ENCODE data around the gene SLC10A1. TPM values are rescaled to one million over a fixed set of nuclear protein-coding genes. Genes with fewer than 3 reads are reported as not detected.

The SLC10A1 gene
- total RNA-seq, 1 experiment from 2014 or later, result not detected

GRCh38 chr14:69756298-69756697 lies 40.7 kb downstream of the SLC10A1 start:
- no peak overlapping the region for H3K4me2 ChIP-seq (ENCODE audit: low read length)
- TF ChIP-seq SRF (IDR thresholded peaks at IDR 0.05; ENCODE audit: low read depth) (no peak), CBX3 (IDR thresholded peaks at IDR 0.05; ENCODE audit: low read depth) (no peak), MAX (IDR thresholded peaks at IDR 0.05) (no peak), ZNF274 (IDR thresholded peaks at IDR 0.05; ENCODE audit: low read depth, low read length) (no peak), SIN3A (IDR thresholded peaks at IDR 0.05; ENCODE audit: low read depth) (no peak), EZH2 (IDR thresholded peaks at IDR 0.05) (no peak), EZH2phosphoT487 (IDR thresholded peaks at IDR 0.05; ENCODE audit: borderline replicate concordance) (no peak), CEBPB (IDR thresholded peaks at IDR 0.05; ENCODE audit: low read depth) (no peak), SP1 (IDR thresholded peaks at IDR 0.05; ENCODE audit: low read depth) (no peak), TCF7L2 (IDR thresholded peaks at IDR 0.05; ENCODE audit: borderline replicate concordance, extremely low read depth, insufficient read depth, insufficient read length) (no peak), YY1 (IDR thresholded peaks at IDR 0.05; ENCODE audit: extremely low read depth, insufficient replicate concordance, low read depth, low read length) (no peak), FOSL1 (IDR thresholded peaks at IDR 0.05; ENCODE audit: low read depth) (no peak), POLR2A (IDR thresholded peaks at IDR 0.05; ENCODE audit: borderline replicate concordance, extremely low read depth, insufficient read depth, insufficient read length) (no peak), ZFX (IDR thresholded peaks at IDR 0.05) (no peak), ATF3 (IDR thresholded peaks at IDR 0.05) (no peak)
- H4K20me1 ChIP-seq (ENCODE audit: insufficient read depth), result no peaks in the 10 kb centered on the region
- H3K79me2 ChIP-seq (ENCODE audit: insufficient read depth, low read length), result no peaks in the 10 kb centered on the region
- no TSS peak for BruUV-seq (replicated peaks)
- H3K27ac ChIP-seq (ENCODE audit: low read depth, low read length), result no peak overlapping the region
- H3K4me1 ChIP-seq (ENCODE audit: control insufficient read depth in 1 of 2, insufficient read depth in 2 of 2, low read length in 2 of 2), result no peaks in the 10 kb centered on the region
- H3K36me3 ChIP-seq (ENCODE audit: control insufficient read depth in 1 of 2, insufficient read depth in 2 of 2, low read length in 2 of 2), result no peaks in the 10 kb centered on the region
- no peaks in the 10 kb centered on the region for H3K9me2 ChIP-seq (ENCODE audit: insufficient read depth)
- H3K4me3 ChIP-seq (replicated peaks in 1 of 2; ENCODE audit: low read depth in 1 of 2, low read length in 2 of 2), result no peak overlapping the region
- no peak overlapping the region for H2AFZ ChIP-seq (ENCODE audit: low read depth, low read length, poor library complexity, severe bottlenecking)
- ChIA-PET CTCF (no interaction called here), RAD21 (ENCODE audit: low non-redundant PET in 1 of 2, low total read pairs in 2 of 2, uncharacterized antibody in 2 of 2, unreplicated experiment in 2 of 2) (no interaction called here), POLR2A (no interaction called here)
- H3K9me3 ChIP-seq (ENCODE audit: control insufficient read depth in 1 of 2, insufficient read depth in 1 of 2, low read depth in 1 of 2, low read length in 2 of 2), result no peaks in the 10 kb centered on the region
- intact Hi-C loops (cut with micrococcal nuclease), result no loop called here
- ATAC-seq (no peak), DNase-seq (ENCODE audit: low read depth, low spot score) (no peak)
- H3K27me3 ChIP-seq (ENCODE audit: insufficient read depth, low read length), result no peaks in the 10 kb centered on the region
- H3K9ac ChIP-seq (ENCODE audit: low read length), result no peak overlapping the region

All from HCT116 (cell line).